ENCODE results near the gene HOXD10. TPM values are rescaled to one million over a fixed set of nuclear protein-coding genes. Genes with fewer than 3 reads are reported as not detected.
A peak's percentile ranks its signal among the peaks of the same experiment; 100 is the strongest.

The HOXD10 gene
- total RNA-seq, 1 donor, result not detected

- DNase-seq (ENCODE audit: low read depth), result no peak
- no peak for TF ChIP-seq CTCF (IDR thresholded peaks at IDR 0.05; ENCODE audit: insufficient read depth, low read length)
- peak overlapping the region; percentile 17 for H3K4me3 ChIP-seq (ENCODE audit: low read depth, low read length)
Observed at GRCh38 chr2:176136374-176137251, 20.0 kb downstream of the HOXD10 start.

GRCh38 chr2:176137252-176137580, 20.6 kb downstream of the HOXD10 start:
- no peak for TF ChIP-seq CTCF (IDR thresholded peaks at IDR 0.05; ENCODE audit: insufficient read depth, low read length)
- DNase-seq (ENCODE audit: low read depth), result no peak
- H3K4me3 ChIP-seq (ENCODE audit: low read depth, low read length), result no peak overlapping the region

GRCh38 chr2:176137906-176138305, 21.3 kb downstream of the HOXD10 start:
- no peak for TF ChIP-seq CTCF (IDR thresholded peaks at IDR 0.05; ENCODE audit: insufficient read depth, low read length)
- no peak overlapping the region for H3K4me3 ChIP-seq (ENCODE audit: low read depth, low read length)
- DNase-seq (ENCODE audit: low read depth), result no peak

GRCh38 chr2:176138526-176138922, 21.9 kb downstream of the HOXD10 start:
- DNase-seq (ENCODE audit: low read depth), result no peak
- TF ChIP-seq CTCF (IDR thresholded peaks at IDR 0.05; ENCODE audit: insufficient read depth, low read length), result no peak
- H3K4me3 ChIP-seq (ENCODE audit: low read depth, low read length), result no peak overlapping the region

- DNase-seq (ENCODE audit: low read depth), result no peak
- TF ChIP-seq CTCF (IDR thresholded peaks at IDR 0.05; ENCODE audit: insufficient read depth, low read length), result no peak
- H3K4me3 ChIP-seq (ENCODE audit: low read depth, low read length), result no peak overlapping the region
Observed at GRCh38 chr2:176138923-176139660, 22.5 kb downstream of the HOXD10 start.

- TF ChIP-seq CTCF (IDR thresholded peaks at IDR 0.05; ENCODE audit: insufficient read depth, low read length), result no peak
- no peak for DNase-seq (ENCODE audit: low read depth)
- H3K4me3 ChIP-seq (ENCODE audit: low read depth, low read length), result peak overlapping the region; percentile 33
Observed at GRCh38 chr2:176139661-176140512, 23.3 kb downstream of the HOXD10 start.
